Endothelial cell (in vitro differentiated cells): Measurements from ENCODE around the gene TRMT44. TPM values are rescaled to one million over a fixed set of nuclear protein-coding genes. Genes with fewer than 3 reads are reported as not detected.

Experiments
- DNase-seq: peaks from one replicate; pipeline ENCODE4 v3.0.0; 2021; ENCODE audit warnings: low spot score
- H3K27ac Mint-ChIP-seq: one replicate; pipeline ENCODE4 v1.8.0; 2021; ENCODE audit warnings: mixed read lengths, inconsistent platforms; ENCODE audit not compliant: unreplicated experiment
- H3K27me3 Mint-ChIP-seq: one replicate; pipeline ENCODE4 v1.8.0; 2021; ENCODE audit warnings: mild to moderate bottlenecking, moderate library complexity, mixed read lengths, inconsistent platforms; ENCODE audit not compliant: unreplicated experiment
- H3K36me3 Mint-ChIP-seq: one replicate; pipeline ENCODE4 v1.8.0; 2021; ENCODE audit warnings: mild to moderate bottlenecking, low read depth, mixed read lengths, inconsistent platforms; ENCODE audit not compliant: unreplicated experiment
- H3K4me1 Mint-ChIP-seq: one replicate; pipeline ENCODE4 v1.8.0; 2021; ENCODE audit warnings: mild to moderate bottlenecking, mixed read lengths, inconsistent platforms; ENCODE audit not compliant: unreplicated experiment
- H3K4me3 Mint-ChIP-seq: one replicate; pipeline ENCODE4 v1.8.0; 2021; ENCODE audit warnings: mild to moderate bottlenecking, mixed read lengths, inconsistent platforms; ENCODE audit not compliant: unreplicated experiment
- H3K9me3 Mint-ChIP-seq: one replicate; pipeline ENCODE4 v1.8.0; 2021; ENCODE audit warnings: mixed read lengths, inconsistent platforms; ENCODE audit not compliant: unreplicated experiment
- total RNA-seq: library from RNA; stranded (reverse); fragmentation: NEBNext Ultra II Directional; extraction: Animal tissue kit (Norgen Biotek cat#: 25700); gene quantifications from one replicate; pipeline ENCODE4 v1.2.1, GENCODE V29; 2021; ENCODE audit not compliant: unreplicated experiment
- TF ChIP-seq, protein P1 (sequence below): fragments of 200-600 bp; sonication (generic); IDR thresholded peaks from one replicate; pipeline ENCODE4 v1.5.0; 2021; ENCODE audit warnings: antibody characterized with exemption; ENCODE audit not compliant: unreplicated experiment

The TRMT44 gene
- total RNA-seq, 1 donor from 2014 or later: 38.5 TPM

- no peak for DNase-seq
- Mint-ChIP-seq H3K27me3 (peaks cover 17% of the 10 kb centered on the region), H3K4me1 (peaks cover 62% of the 10 kb centered on the region), H3K27ac (peak overlapping the region; percentile 99), H3K36me3 (peaks cover 7% of the 10 kb centered on the region), H3K9me3 (peaks cover 6% of the 10 kb centered on the region), H3K4me3 (peak overlapping the region; percentile 96)
- TF ChIP-seq, protein P1, sequence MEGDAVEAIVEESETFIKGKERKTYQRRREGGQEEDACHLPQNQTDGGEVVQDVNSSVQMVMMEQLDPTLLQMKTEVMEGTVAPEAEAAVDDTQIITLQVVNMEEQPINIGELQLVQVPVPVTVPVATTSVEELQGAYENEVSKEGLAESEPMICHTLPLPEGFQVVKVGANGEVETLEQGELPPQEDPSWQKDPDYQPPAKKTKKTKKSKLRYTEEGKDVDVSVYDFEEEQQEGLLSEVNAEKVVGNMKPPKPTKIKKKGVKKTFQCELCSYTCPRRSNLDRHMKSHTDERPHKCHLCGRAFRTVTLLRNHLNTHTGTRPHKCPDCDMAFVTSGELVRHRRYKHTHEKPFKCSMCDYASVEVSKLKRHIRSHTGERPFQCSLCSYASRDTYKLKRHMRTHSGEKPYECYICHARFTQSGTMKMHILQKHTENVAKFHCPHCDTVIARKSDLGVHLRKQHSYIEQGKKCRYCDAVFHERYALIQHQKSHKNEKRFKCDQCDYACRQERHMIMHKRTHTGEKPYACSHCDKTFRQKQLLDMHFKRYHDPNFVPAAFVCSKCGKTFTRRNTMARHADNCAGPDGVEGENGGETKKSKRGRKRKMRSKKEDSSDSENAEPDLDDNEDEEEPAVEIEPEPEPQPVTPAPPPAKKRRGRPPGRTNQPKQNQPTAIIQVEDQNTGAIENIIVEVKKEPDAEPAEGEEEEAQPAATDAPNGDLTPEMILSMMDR: no peak
Measured at GRCh38 chr4:8439914-8440491, 574 bp upstream of the TRMT44 start.

DNA sequence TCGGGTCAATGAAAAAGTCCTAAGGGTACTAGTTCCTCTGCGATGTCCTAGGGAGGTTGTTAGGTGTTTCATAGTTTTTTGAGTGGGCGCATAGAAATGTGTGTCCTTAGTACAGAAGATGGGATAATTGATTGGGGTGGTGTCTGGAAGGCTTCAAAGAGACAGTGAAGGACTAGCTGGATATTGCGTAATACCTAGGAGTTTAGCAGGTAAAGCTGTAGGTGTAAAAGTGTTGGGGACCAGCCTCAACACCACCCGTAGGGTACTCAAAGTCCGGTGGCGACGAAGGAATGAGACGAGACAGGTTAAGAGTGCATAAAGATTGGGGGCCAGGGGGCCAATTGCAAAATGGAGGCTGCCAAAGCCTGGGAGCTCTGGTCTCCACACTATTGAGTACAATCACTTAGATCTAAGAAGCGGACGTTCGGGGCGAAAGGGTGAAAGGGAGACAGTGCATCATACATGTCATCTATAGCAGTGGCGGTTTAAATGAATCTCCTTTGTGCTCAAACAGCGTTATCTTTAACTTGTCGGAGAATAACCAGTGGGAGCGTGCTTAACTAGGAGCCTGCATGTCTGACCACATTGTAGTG, 1.0 kb downstream of the TRMT44 start:
- DNase-seq: no peak
- Mint-ChIP-seq H3K9me3 (peaks cover 6% of the 10 kb centered on the region), H3K27me3 (peaks cover 18% of the 10 kb centered on the region), H3K36me3 (peaks cover 16% of the 10 kb centered on the region), H3K4me1 (peaks cover 58% of the 10 kb centered on the region), H3K27ac (peak overlapping the region; percentile 7), H3K4me3 (peak overlapping the region; percentile 90)
- TF ChIP-seq, protein P1: no peak

DNA sequence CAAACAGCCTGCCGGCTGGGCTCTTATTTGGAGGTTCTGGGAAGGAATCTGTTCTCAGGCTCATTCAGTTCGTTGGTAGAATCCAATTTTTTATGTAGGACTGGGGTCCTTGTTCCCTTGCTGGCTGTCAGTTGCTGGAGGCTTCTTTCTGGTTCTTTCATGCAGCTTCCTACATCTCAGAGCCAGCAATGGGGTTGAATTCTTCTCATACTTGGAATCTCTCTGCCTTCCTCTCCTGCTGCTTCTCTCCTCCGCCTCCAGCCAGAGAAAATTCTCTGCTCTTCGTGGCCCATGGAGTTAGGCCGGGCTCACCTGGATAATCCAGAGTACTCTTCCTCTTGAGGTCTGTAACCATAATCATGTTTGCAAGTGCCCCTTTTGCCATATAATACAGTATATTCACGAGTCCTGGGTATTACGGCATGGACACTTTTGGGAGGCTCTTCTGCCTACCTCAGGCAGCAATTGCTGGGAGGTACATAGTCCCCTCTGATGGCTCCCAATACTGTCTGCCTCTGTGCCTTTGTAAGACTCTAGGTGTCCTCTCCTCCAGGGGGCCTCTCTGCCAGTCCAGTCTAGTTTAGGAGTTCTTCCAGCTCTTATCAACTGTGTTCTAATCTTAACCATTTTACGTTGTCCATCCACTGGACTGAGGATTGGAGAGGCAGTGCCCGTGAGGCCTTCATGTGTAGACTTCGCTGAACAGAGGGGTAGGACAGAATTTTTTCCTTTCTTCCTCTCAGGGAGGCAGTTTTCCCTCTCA, 2.2 kb downstream of the TRMT44 start:
- DNase-seq: no peak
- peaks cover 16% of the 10 kb centered on the region for H3K36me3 Mint-ChIP-seq
- peaks cover 51% of the 10 kb centered on the region for H3K4me1 Mint-ChIP-seq
- TF ChIP-seq, protein P1: no peak
- peak overlapping the region; percentile 37 for H3K27ac Mint-ChIP-seq
- H3K27me3 Mint-ChIP-seq: peaks cover 13% of the 10 kb centered on the region
- peak overlapping the region; percentile 81 for H3K4me3 Mint-ChIP-seq
- peaks cover 6% of the 10 kb centered on the region for H3K9me3 Mint-ChIP-seq

GRCh38 chr4:8443801-8444200, 3.2 kb downstream of the TRMT44 start:
- H3K27ac Mint-ChIP-seq: no peak overlapping the region
- peaks cover 6% of the 10 kb centered on the region for H3K9me3 Mint-ChIP-seq
- H3K36me3 Mint-ChIP-seq: peaks cover 20% of the 10 kb centered on the region
- DNase-seq: no peak
- TF ChIP-seq, protein P1: no peak
- peaks cover 17% of the 10 kb centered on the region for H3K27me3 Mint-ChIP-seq
- peaks cover 42% of the 10 kb centered on the region for H3K4me1 Mint-ChIP-seq
- no peak overlapping the region for H3K4me3 Mint-ChIP-seq

GRCh38 chr4:8446122-8446521, 5.5 kb downstream of the TRMT44 start:
- H3K36me3 Mint-ChIP-seq: peaks cover 21% of the 10 kb centered on the region
- H3K27ac Mint-ChIP-seq: peak overlapping the region; percentile 4
- peaks cover 29% of the 10 kb centered on the region for H3K4me1 Mint-ChIP-seq
- peaks cover 12% of the 10 kb centered on the region for H3K27me3 Mint-ChIP-seq
- no peaks in the 10 kb centered on the region for H3K9me3 Mint-ChIP-seq
- TF ChIP-seq, protein P1: no peak
- no peak overlapping the region for H3K4me3 Mint-ChIP-seq
- DNase-seq: no peak
